ENCODE data around the gene CBL. TPM values are rescaled to one million over a fixed set of nuclear protein-coding genes. Genes with fewer than 3 reads are reported as not detected.

CBL gene
- total RNA-seq, 2 experiments from 2014 or later, result 19.2 to 59.1 TPM

- H2AFZ ChIP-seq (ENCODE audit: low read length), result peak overlapping the region; percentile 97
These were observed 624 bp downstream of the CBL start for GRCh38 chr11:119206511-119207414.

GRCh38 chr11:119207415-119207960, 1.3 kb downstream of the CBL start:
- H3K36me3 ChIP-seq (ENCODE audit: insufficient read depth, low read length), result peaks cover 10% of the 10 kb centered on the region
- H3K9me2 ChIP-seq (ENCODE audit: insufficient read depth, low read length), result no peaks in the 10 kb centered on the region
- peaks cover 57% of the 10 kb centered on the region for H3K79me2 ChIP-seq (ENCODE audit: insufficient read depth, low read depth, low read length)
- intact Hi-C loops (cut with micrococcal nuclease; ENCODE audit: unreplicated experiment), result no loop called here
- no peak overlapping the region; the same call in 1 of the 2 replicates for H2AFZ ChIP-seq (ENCODE audit: low read length)
- H3K9me3 ChIP-seq (ENCODE audit: low read length), result no peaks in the 10 kb centered on the region
- no peak for DNase-seq (ENCODE audit: low spot score)
- H3K27ac ChIP-seq (ENCODE audit: low read depth, low read length, poor library complexity, severe bottlenecking), result peak overlapping the region; percentile 78
- peak overlapping the region; percentile 83 for H3K4me2 ChIP-seq (ENCODE audit: low read length)
- ChIA-PET POLR2A (interaction anchor here (0.6 to 1.0 kb wide), 6 partner anchors 14 to 106 kb away, joined by 3 to 7 read pairs (median 3); no protein-coding TSS in a partner anchor), CTCF (ENCODE audit: unreplicated experiment) (no interaction called here)
- H3K4me3 ChIP-seq (ENCODE audit: low read depth, low read length, poor library complexity, severe bottlenecking), result peak overlapping the region; percentile 100
- BruUV-seq (replicated peaks), result no TSS peak
- H4K20me1 ChIP-seq (ENCODE audit: insufficient read depth, low read length), result no peaks in the 10 kb centered on the region; the same call in 1 of the 2 replicates
- H3K4me1 ChIP-seq (ENCODE audit: insufficient read depth, low read length, poor library complexity, severe bottlenecking), result peaks cover 35% of the 10 kb centered on the region
- no peak for TF ChIP-seq EZH2phosphoT487 (IDR thresholded peaks at IDR 0.05; ENCODE audit: borderline replicate concordance, low read depth, low read length)
- no peak for TF ChIP-seq CTCF (conservative IDR thresholded peaks at IDR 0.05; ENCODE audit: low read length)

More at GRCh38 chr11:119206511-119207414, 624 bp downstream of the CBL start:
- DNase-seq (ENCODE audit: low spot score), result peak; percentile 54
- H3K4me3 ChIP-seq (ENCODE audit: low read depth, low read length, poor library complexity, severe bottlenecking), result peak overlapping the region; percentile 100
- no peaks in the 10 kb centered on the region; the same call in 1 of the 2 replicates for H4K20me1 ChIP-seq (ENCODE audit: insufficient read depth, low read length)
- CTCF ChIA-PET (ENCODE audit: unreplicated experiment), result interaction anchor here (0.5 to 1.5 kb wide), 4 partner anchors 38 to 167 kb away, joined by 3 to 24 read pairs (median 6); no protein-coding TSS in a partner anchor
- peak overlapping the region; percentile 83 for H3K4me2 ChIP-seq (ENCODE audit: low read length)
- POLR2A ChIA-PET, result interaction anchor here (0.6 to 1.7 kb wide), 17 partner anchors 8 to 108 kb away, joined by 3 to 18 read pairs (median 4); partner anchors contain the start of gene HINFP
- no peaks in the 10 kb centered on the region for H3K9me2 ChIP-seq (ENCODE audit: insufficient read depth, low read length)
- no TSS peak for BruUV-seq (replicated peaks)
- H3K79me2 ChIP-seq (ENCODE audit: insufficient read depth, low read depth, low read length), result peaks cover 50% of the 10 kb centered on the region
- H3K4me1 ChIP-seq (ENCODE audit: insufficient read depth, low read length, poor library complexity, severe bottlenecking), result peaks cover 35% of the 10 kb centered on the region
- no peaks in the 10 kb centered on the region for H3K9me3 ChIP-seq (ENCODE audit: low read length)
- no peak for TF ChIP-seq EZH2phosphoT487 (IDR thresholded peaks at IDR 0.05; ENCODE audit: borderline replicate concordance, low read depth, low read length)
- TF ChIP-seq CTCF (conservative IDR thresholded peaks at IDR 0.05; ENCODE audit: low read length), result no peak
- peak overlapping the region; percentile 78 for H3K27ac ChIP-seq (ENCODE audit: low read depth, low read length, poor library complexity, severe bottlenecking)
- intact Hi-C loops (cut with micrococcal nuclease; ENCODE audit: unreplicated experiment), result loop anchor here (1.0 kb wide), 2 partner anchors 38 to 78 kb away; no protein-coding TSS in a partner anchor
- peaks cover 10% of the 10 kb centered on the region for H3K36me3 ChIP-seq (ENCODE audit: insufficient read depth, low read length)
